B cell (primary cell): ENCODE results near the gene ARHGAP26.

Source experiments
- CTCF ChIP-seq: fragments of 200-600 bp; IDR thresholded peaks from one replicate; pipeline ENCODE4 v1.8.0; 2022; ENCODE audit warnings: antibody characterized with exemption, mild to moderate bottlenecking
- EZH2 ChIP-seq: IDR thresholded peaks from 2 replicates; pipeline ENCODE4 v1.6.1; 2012; ENCODE audit warnings: borderline replicate concordance, low read depth, mild to moderate bottlenecking, moderate library complexity, low read length; ENCODE audit not compliant: insufficient read depth, poor library complexity, severe bottlenecking

GRCh38 chr5:143059355-143059754 is 289.2 kb downstream of the ARHGAP26 start:
- TF ChIP-seq EZH2 (no peak), CTCF (no peak)
